Measurements from ENCODE around the gene HPS4. TPM values are rescaled to one million over a fixed set of nuclear protein-coding genes. Genes with fewer than 3 reads are reported as not detected.

HPS4 gene
- total and polyA plus RNA-seq, 10 of the 15 experiments (the other 5 are each of a cell fraction or from before 2014, with no cell fraction given): 11.7 to 36.7 (median 30.8) TPM

DNA sequence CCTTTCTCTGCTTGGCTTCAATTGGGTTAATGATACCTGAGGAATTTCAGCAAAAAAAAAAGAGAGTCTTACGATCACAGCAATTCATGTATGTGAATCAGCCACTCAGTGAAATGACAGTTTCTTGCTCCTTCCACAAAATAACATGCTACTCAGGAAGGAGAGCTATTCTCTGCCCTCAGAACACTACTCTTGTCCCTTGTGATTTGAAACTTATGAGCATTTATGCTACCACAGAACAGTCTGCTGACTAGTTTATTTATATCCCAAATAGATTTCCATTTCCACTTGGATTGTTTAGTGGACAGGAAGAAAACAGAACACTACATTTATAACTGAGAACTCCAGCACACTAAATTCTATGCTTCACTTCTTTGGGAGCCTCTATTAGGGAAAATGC, 20.2 kb upstream of the HPS4 start:
- DNase-seq (ENCODE audit: low read depth, low spot score) (no peak), ATAC-seq (no peak), FAIRE-seq (no peak)
- no peak overlapping the region for H2AFZ ChIP-seq (ENCODE audit: control insufficient read depth, low read depth, low read length)
- no peak overlapping the region for H3K4me3 ChIP-seq
- H4K20me1 ChIP-seq (ENCODE audit: control insufficient read depth, insufficient read depth): no peaks in the 10 kb centered on the region
- no peaks in the 10 kb centered on the region for H3K9me3 ChIP-seq (replicated peaks; ENCODE audit: control insufficient read depth, insufficient read depth, low read length)
- 40% methylated on average over 1 of the region's 1 CpG for WGBS (ENCODE audit: insufficient coverage, insufficient replicate concordance, low lambda C conversion rate, missing lambda C conversion rate)
- H3K36me3 ChIP-seq (ENCODE audit: control insufficient read depth in 2 of 2, insufficient read depth in 2 of 2, low read length in 1 of 2): peaks cover 24 to 35% of the 10 kb centered on the region in 2 experiments
- in situ Hi-C loops (cut with MboI): no loop called here
- H3K27ac ChIP-seq (ENCODE audit: control insufficient read depth, insufficient read depth): no peak overlapping the region
- H3K4me2 ChIP-seq (ENCODE audit: control insufficient read depth, insufficient read depth): no peak overlapping the region
- no TSS peak for BruUV-seq (replicated peaks)
- CTCF ChIA-PET: interaction anchor here (0.7 to 4.9 kb wide), 17 partner anchors 9 to 1989 kb away, joined by 3 to 44 read pairs (median 7); partner anchors contain the start of genes HPS4, SRRD and TFIP11
- intact Hi-C loops (cut with micrococcal nuclease; ENCODE audit: unreplicated experiment): loop anchor here (5.0 kb wide), 2 partner anchors 89 to 164 kb away; partner anchors contain the start of gene TPST2
- H3K79me2 ChIP-seq (ENCODE audit: control insufficient read depth, insufficient read depth, low read length): no peaks in the 10 kb centered on the region
- SMC1A ChIA-PET (ENCODE audit: uncharacterized antibody, unreplicated experiment): interaction anchor here (1.0 to 3.8 kb wide), 13 partner anchors 8 to 170 kb away, joined by 3 to 15 read pairs (median 4); partner anchors contain the start of genes HPS4, MIAT, SRRD and TFIP11
- POLR2A ChIA-PET: interaction anchor here (1.1 kb wide), 1 partner anchor 24 kb away, joined by 3 read pairs; no protein-coding TSS in a partner anchor
- no peaks in the 10 kb centered on the region for H3K27me3 ChIP-seq (replicated peaks in 1 of 2; ENCODE audit: control insufficient read depth in 2 of 2, insufficient read depth in 2 of 2, low read length in 1 of 2)
- no peak overlapping the region for H3K9ac ChIP-seq (ENCODE audit: control insufficient read depth, insufficient read depth, low read length)
- RAD21 ChIA-PET (ENCODE audit: unreplicated experiment): interaction anchor here (1.2 to 2.6 kb wide), 2 partner anchors 135 to 162 kb away, joined by 3 to 9 read pairs; no protein-coding TSS in a partner anchor
- TF ChIP-seq ZBED1 (IDR thresholded peaks at IDR 0.05; ENCODE audit: borderline replicate concordance) (no peak), ZNF384 (IDR thresholded peaks at IDR 0.05; ENCODE audit: borderline replicate concordance, low read depth, low read length) (no peak), JUND (IDR thresholded peaks at IDR 0.05; ENCODE audit: low read depth, low read length) (no peak), MYC (IDR thresholded peaks at IDR 0.05; ENCODE audit: insufficient read depth, insufficient read length, insufficient replicate concordance, low read length, severe bottlenecking) (no peak), STAT1 (conservative IDR thresholded peaks at IDR 0.05) (no peak), POLR2AphosphoS5 (IDR thresholded peaks at IDR 0.05; ENCODE audit: low read length) (no peak), IRF4 (IDR thresholded peaks at IDR 0.05; ENCODE audit: low read depth, low read length) (no peak), JUNB (IDR thresholded peaks at IDR 0.05) (no peak), ZSCAN29 (IDR thresholded peaks at IDR 0.05) (no peak), ZNF24 (IDR thresholded peaks at IDR 0.05) (no peak)
- TF ChIP-seq, protein P1, sequence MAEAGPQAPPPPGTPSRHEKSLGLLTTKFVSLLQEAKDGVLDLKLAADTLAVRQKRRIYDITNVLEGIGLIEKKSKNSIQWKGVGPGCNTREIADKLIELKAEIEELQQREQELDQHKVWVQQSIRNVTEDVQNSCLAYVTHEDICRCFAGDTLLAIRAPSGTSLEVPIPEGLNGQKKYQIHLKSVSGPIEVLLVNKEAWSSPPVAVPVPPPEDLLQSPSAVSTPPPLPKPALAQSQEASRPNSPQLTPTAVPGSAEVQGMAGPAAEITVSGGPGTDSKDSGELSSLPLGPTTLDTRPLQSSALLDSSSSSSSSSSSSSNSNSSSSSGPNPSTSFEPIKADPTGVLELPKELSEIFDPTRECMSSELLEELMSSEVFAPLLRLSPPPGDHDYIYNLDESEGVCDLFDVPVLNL (IDR thresholded peaks at IDR 0.05; ENCODE audit: low read depth, low read length): no peak
- TF ChIP-seq, protein P2, sequence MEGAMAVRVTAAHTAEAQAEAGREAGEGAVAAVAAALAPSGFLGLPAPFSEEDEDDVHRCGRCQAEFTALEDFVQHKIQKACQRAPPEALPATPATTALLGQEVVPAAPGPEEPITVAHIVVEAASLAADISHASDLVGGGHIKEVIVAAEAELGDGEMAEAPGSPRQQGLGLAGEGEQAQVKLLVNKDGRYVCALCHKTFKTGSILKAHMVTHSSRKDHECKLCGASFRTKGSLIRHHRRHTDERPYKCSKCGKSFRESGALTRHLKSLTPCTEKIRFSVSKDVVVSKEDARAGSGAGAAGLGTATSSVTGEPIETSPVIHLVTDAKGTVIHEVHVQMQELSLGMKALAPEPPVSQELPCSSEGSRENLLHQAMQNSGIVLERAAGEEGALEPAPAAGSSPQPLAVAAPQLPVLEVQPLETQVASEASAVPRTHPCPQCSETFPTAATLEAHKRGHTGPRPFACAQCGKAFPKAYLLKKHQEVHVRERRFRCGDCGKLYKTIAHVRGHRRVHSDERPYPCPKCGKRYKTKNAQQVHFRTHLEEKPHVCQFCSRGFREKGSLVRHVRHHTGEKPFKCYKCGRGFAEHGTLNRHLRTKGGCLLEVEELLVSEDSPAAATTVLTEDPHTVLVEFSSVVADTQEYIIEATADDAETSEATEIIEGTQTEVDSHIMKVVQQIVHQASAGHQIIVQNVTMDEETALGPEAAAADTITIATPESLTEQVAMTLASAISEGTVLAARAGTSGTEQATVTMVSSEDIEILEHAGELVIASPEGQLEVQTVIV (IDR thresholded peaks at IDR 0.05; ENCODE audit: borderline replicate concordance, partially characterized antibody): no peak
- TF ChIP-seq, protein P3, sequence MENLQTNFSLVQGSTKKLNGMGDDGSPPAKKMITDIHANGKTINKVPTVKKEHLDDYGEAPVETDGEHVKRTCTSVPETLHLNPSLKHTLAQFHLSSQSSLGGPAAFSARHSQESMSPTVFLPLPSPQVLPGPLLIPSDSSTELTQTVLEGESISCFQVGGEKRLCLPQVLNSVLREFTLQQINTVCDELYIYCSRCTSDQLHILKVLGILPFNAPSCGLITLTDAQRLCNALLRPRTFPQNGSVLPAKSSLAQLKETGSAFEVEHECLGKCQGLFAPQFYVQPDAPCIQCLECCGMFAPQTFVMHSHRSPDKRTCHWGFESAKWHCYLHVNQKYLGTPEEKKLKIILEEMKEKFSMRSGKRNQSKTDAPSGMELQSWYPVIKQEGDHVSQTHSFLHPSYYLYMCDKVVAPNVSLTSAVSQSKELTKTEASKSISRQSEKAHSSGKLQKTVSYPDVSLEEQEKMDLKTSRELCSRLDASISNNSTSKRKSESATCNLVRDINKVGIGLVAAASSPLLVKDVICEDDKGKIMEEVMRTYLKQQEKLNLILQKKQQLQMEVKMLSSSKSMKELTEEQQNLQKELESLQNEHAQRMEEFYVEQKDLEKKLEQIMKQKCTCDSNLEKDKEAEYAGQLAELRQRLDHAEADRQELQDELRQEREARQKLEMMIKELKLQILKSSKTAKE (IDR thresholded peaks at IDR 0.05; ENCODE audit: low read depth, poor library complexity, severe bottlenecking): no peak
- TF ChIP-seq, protein P4, sequence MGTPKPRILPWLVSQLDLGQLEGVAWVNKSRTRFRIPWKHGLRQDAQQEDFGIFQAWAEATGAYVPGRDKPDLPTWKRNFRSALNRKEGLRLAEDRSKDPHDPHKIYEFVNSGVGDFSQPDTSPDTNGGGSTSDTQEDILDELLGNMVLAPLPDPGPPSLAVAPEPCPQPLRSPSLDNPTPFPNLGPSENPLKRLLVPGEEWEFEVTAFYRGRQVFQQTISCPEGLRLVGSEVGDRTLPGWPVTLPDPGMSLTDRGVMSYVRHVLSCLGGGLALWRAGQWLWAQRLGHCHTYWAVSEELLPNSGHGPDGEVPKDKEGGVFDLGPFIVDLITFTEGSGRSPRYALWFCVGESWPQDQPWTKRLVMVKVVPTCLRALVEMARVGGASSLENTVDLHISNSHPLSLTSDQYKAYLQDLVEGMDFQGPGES (IDR thresholded peaks at IDR 0.05): no peak
- peaks cover 6% of the 10 kb centered on the region for H3K4me1 ChIP-seq (ENCODE audit: control insufficient read depth, insufficient read depth, low read length)

Measured in GM12878 (cell line).